Hepatocyte (in vitro differentiated cells): ENCODE data around the gene KXD1. TPM values are rescaled to one million over a fixed set of nuclear protein-coding genes. Genes with fewer than 3 reads are reported as not detected.

Experiments used
- DNase-seq: peaks from one replicate; pipeline ENCODE4 v3.0.0-alpha.2; 2016; ENCODE audit warnings: low spot score
- H2AFZ ChIP-seq: fragments of 200-600 bp; sonication (generic); 2 replicates; pipeline ENCODE4 v1.6.0; 2016; ENCODE audit warnings: antibody characterized with exemption, mild to moderate bottlenecking
- H3K27ac ChIP-seq: fragments of 200-600 bp; sonication (generic); 2 replicates; pipeline ENCODE4 v1.5.1; 2016; ENCODE audit warnings: mild to moderate bottlenecking
- H3K27me3 ChIP-seq: fragments of 200-600 bp; sonication (generic); 2 replicates; pipeline ENCODE4 v1.6.1; 2016
- H3K36me3 ChIP-seq: fragments of 200-600 bp; sonication (generic); replicated peaks from 2 replicates; pipeline ENCODE4 v1.5.1; 2016; ENCODE audit warnings: low read depth; ENCODE audit not compliant: insufficient read depth
- H3K4me1 ChIP-seq: fragments of 200-600 bp; sonication (generic); 2 replicates; pipeline ENCODE4 v1.5.1; 2016; ENCODE audit warnings: mild to moderate bottlenecking, moderate library complexity; ENCODE audit not compliant: insufficient read depth
- H3K4me2 ChIP-seq: fragments of 200-600 bp; sonication (generic); 2 replicates; pipeline ENCODE4 v1.6.0; 2016
- H3K4me3 ChIP-seq: fragments of 200-600 bp; sonication (generic); 2 replicates; pipeline ENCODE4 v1.5.1; 2016; ENCODE audit warnings: mild to moderate bottlenecking
- H3K79me2 ChIP-seq: fragments of 200-600 bp; sonication (generic); 2 replicates; pipeline ENCODE4 v1.6.0; 2017; ENCODE audit warnings: mild to moderate bottlenecking
- H3K9me2 ChIP-seq: fragments of 200-600 bp; sonication (generic); replicated peaks from 2 replicates; pipeline ENCODE4 v1.6.0; 2017; ENCODE audit warnings: mild to moderate bottlenecking; ENCODE audit not compliant: insufficient read depth
- H3K9me3 ChIP-seq: fragments of 200-600 bp; sonication (generic); 2 replicates; pipeline ENCODE4 v1.5.1; 2016; ENCODE audit warnings: low read depth, mild to moderate bottlenecking
- H4K20me1 ChIP-seq: fragments of 200-600 bp; sonication (generic); 2 replicates; pipeline ENCODE4 v1.6.0; 2016; ENCODE audit warnings: mild to moderate bottlenecking; ENCODE audit not compliant: insufficient read depth, poor library complexity, severe bottlenecking
- CTCF ChIP-seq: fragments of 200-600 bp; sonication (generic); IDR thresholded peaks from 2 replicates; pipeline ENCODE4 v1.5.1; 2016; ENCODE audit warnings: antibody characterized with exemption, mild to moderate bottlenecking; ENCODE audit not compliant: poor library complexity
- EZH2 ChIP-seq: fragments of 200-600 bp; sonication (generic); IDR thresholded peaks from 2 replicates; pipeline ENCODE4 v1.6.1; 2016; ENCODE audit warnings: antibody characterized with exemption, mild to moderate bottlenecking, borderline replicate concordance
- EZH2phosphoT487 ChIP-seq: fragments of 200-600 bp; sonication (generic); IDR thresholded peaks from one replicate; pipeline ENCODE4 v1.6.1; 2018; ENCODE audit warnings: antibody characterized with exemption, mild to moderate bottlenecking, low read depth, moderate library complexity; ENCODE audit not compliant: unreplicated experiment, severe bottlenecking
- WGBS: methylation state at CpG from one replicate; pipeline ENCODE4 v1.1.6; 2016; ENCODE audit warnings: low lambda C conversion rate; ENCODE audit errors: missing lambda C conversion rate; 5-methylcytosine and 5-hydroxymethylcytosine counted together
- polyA plus RNA-seq: library from polyadenylated mRNA; unstranded; fragments of >200 nt; fragmentation: Nextera tagmentation; extraction: Ambion mirVana; gene quantifications from 2 replicates; pipeline ENCODE4 v1.2.1, GENCODE V29; 2016
- total RNA-seq: library from RNA; depleted of rRNA; stranded (reverse); fragments of >200 nt; gene quantifications from 2 replicates; pipeline ENCODE4 v1.2.3, GENCODE V29; 2014

The KXD1 gene
- total and polyA plus RNA-seq, 2 experiments from 2014 or later = 76.3 to 89.2 TPM

GRCh38 chr19:18603958-18604819 lies 46.5 kb downstream of the KXD1 start:
- H3K36me3 ChIP-seq = no peaks in the 10 kb centered on the region
- no peaks in the 10 kb centered on the region for H4K20me1 ChIP-seq
- H3K79me2 ChIP-seq = no peaks in the 10 kb centered on the region
- no peaks in the 10 kb centered on the region for H3K9me3 ChIP-seq
- DNase-seq = no peak
- no peak overlapping the region for H3K27ac ChIP-seq
- peak; percentile 62 for TF ChIP-seq EZH2phosphoT487
- no peak for TF ChIP-seq EZH2
- H3K4me3 ChIP-seq = no peak overlapping the region
- WGBS = 34% methylated on average over 10 of the region's 26 CpGs
- H3K9me2 ChIP-seq = no peaks in the 10 kb centered on the region
- peaks cover 21% of the 10 kb centered on the region for H3K4me1 ChIP-seq
- H3K4me2 ChIP-seq = peak overlapping the region; percentile 63
- H2AFZ ChIP-seq = no peak overlapping the region
- peaks cover 76% of the 10 kb centered on the region for H3K27me3 ChIP-seq

- WGBS = 29% methylated on average over 10 of the region's 10 CpGs
- H3K9me2 ChIP-seq = no peaks in the 10 kb centered on the region
- H3K27me3 ChIP-seq = peaks cover 82% of the 10 kb centered on the region
- peak overlapping the region; percentile 71 for H3K4me2 ChIP-seq
- H3K4me1 ChIP-seq = peaks cover 21% of the 10 kb centered on the region
- no peaks in the 10 kb centered on the region for H4K20me1 ChIP-seq
- no peak for TF ChIP-seq EZH2phosphoT487
- no peak for TF ChIP-seq EZH2
- TF ChIP-seq CTCF = no peak
- no peak overlapping the region for H3K27ac ChIP-seq
- no peak overlapping the region for H3K4me3 ChIP-seq
- DNase-seq = no peak
- no peak overlapping the region for H2AFZ ChIP-seq
- no peaks in the 10 kb centered on the region for H3K79me2 ChIP-seq
- no peaks in the 10 kb centered on the region for H3K36me3 ChIP-seq
- H3K9me3 ChIP-seq = no peaks in the 10 kb centered on the region
Measured at GRCh38 chr19:18604820-18605159, 47.1 kb downstream of the KXD1 start.

GRCh38 chr19:18605196-18605545 lies 47.5 kb downstream of the KXD1 start:
- H2AFZ ChIP-seq = no peak overlapping the region
- no peaks in the 10 kb centered on the region for H3K9me2 ChIP-seq
- no peaks in the 10 kb centered on the region for H4K20me1 ChIP-seq
- no peaks in the 10 kb centered on the region for H3K36me3 ChIP-seq
- peak overlapping the region; percentile 71 for H3K4me2 ChIP-seq
- WGBS = 25% methylated on average over 17 of the region's 17 CpGs
- H3K9me3 ChIP-seq = no peaks in the 10 kb centered on the region
- DNase-seq = no peak
- H3K4me3 ChIP-seq = no peak overlapping the region
- peaks cover 21% of the 10 kb centered on the region for H3K4me1 ChIP-seq
- no peaks in the 10 kb centered on the region for H3K79me2 ChIP-seq
- H3K27ac ChIP-seq = no peak overlapping the region
- peaks cover 85% of the 10 kb centered on the region for H3K27me3 ChIP-seq
- TF ChIP-seq CTCF (no peak), EZH2phosphoT487 (no peak), EZH2 (peak; percentile 17)

GRCh38 chr19:18605546-18606280 lies 48.0 kb downstream of the KXD1 start:
- H3K36me3 ChIP-seq = no peaks in the 10 kb centered on the region
- no peaks in the 10 kb centered on the region for H3K9me2 ChIP-seq
- TF ChIP-seq CTCF (no peak), EZH2phosphoT487 (no peak), EZH2 (peak; percentile 51)
- DNase-seq = no peak
- H3K4me1 ChIP-seq = peaks cover 24% of the 10 kb centered on the region
- H3K4me2 ChIP-seq = peak overlapping the region; percentile 71
- H4K20me1 ChIP-seq = no peaks in the 10 kb centered on the region
- peaks cover 87% of the 10 kb centered on the region for H3K27me3 ChIP-seq
- H3K79me2 ChIP-seq = no peaks in the 10 kb centered on the region
- H3K9me3 ChIP-seq = no peaks in the 10 kb centered on the region
- WGBS = 8% methylated on average over 34 of the region's 65 CpGs
- H3K27ac ChIP-seq = no peak overlapping the region
- no peak overlapping the region for H3K4me3 ChIP-seq
- no peak overlapping the region for H2AFZ ChIP-seq
